NCI-H526 (cell line): ENCODE measurements around the gene CDH13.

Experiments used
- DNase-seq, 2 experiments: peaks; one replicate each; lab custom pipeline; 2025; lab: John Stamatoyannopoulos, UW

CDH13 gene

GRCh38 chr16:83044589-83044988 lies 417.8 kb downstream of the CDH13 start:
- no peak for DNase-seq

- no peak for DNase-seq
Measured at GRCh38 chr16:83045790-83046189, 419.0 kb downstream of the CDH13 start.

- peak in 1 of 2 experiments; percentile 9 for DNase-seq
Measured at GRCh38 chr16:83046664-83047063, 419.9 kb downstream of the CDH13 start.

GRCh38 chr16:83051451-83051850 lies 424.7 kb downstream of the CDH13 start:
- no peak for DNase-seq

- DNase-seq = no peak
Measured at GRCh38 chr16:83054283-83054682, 427.5 kb downstream of the CDH13 start.

GRCh38 chr16:83058376-83058775 lies 431.6 kb downstream of the CDH13 start:
- no peak for DNase-seq

- no peak for DNase-seq
Measured at GRCh38 chr16:83059237-83059636, 432.5 kb downstream of the CDH13 start.

- no peak for DNase-seq
Measured at GRCh38 chr16:83066011-83066410, 439.2 kb downstream of the CDH13 start.

GRCh38 chr16:83066881-83067280 lies 440.1 kb downstream of the CDH13 start:
- no peak for DNase-seq

GRCh38 chr16:83068686-83069085 lies 441.9 kb downstream of the CDH13 start:
- DNase-seq = no peak

- DNase-seq = no peak
Measured at GRCh38 chr16:83070416-83071209, 443.8 kb downstream of the CDH13 start.

- DNase-seq = no peak
Measured at GRCh38 chr16:83075956-83076355, 449.2 kb downstream of the CDH13 start.

GRCh38 chr16:83083361-83083760 lies 456.6 kb downstream of the CDH13 start:
- DNase-seq = no peak

GRCh38 chr16:83085660-83086059 lies 458.9 kb downstream of the CDH13 start:
- no peak for DNase-seq

- no peak for DNase-seq
Measured at GRCh38 chr16:83095941-83096692, 469.3 kb downstream of the CDH13 start.

GRCh38 chr16:83098536-83098935 lies 471.8 kb downstream of the CDH13 start:
- DNase-seq = no peak

GRCh38 chr16:83100679-83101078 lies 473.9 kb downstream of the CDH13 start:
- no peak for DNase-seq

GRCh38 chr16:83102336-83102735 lies 475.6 kb downstream of the CDH13 start:
- no peak for DNase-seq

GRCh38 chr16:83105279-83106077 lies 478.7 kb downstream of the CDH13 start:
- DNase-seq = no peak

- DNase-seq = no peak
Measured at GRCh38 chr16:83109490-83110125, 482.8 kb downstream of the CDH13 start.

- DNase-seq = no peak
Measured at GRCh38 chr16:83110269-83110668, 483.5 kb downstream of the CDH13 start.

- DNase-seq = peak; percentile 0 to 46
Measured at GRCh38 chr16:83113317-83113716, 486.5 kb downstream of the CDH13 start.
